Activated CD4-positive, alpha-beta memory T cell treated with anti-CD3 and anti-CD28 coated beads, Interleukin-2, amount 10 ng/mL, durations not matched to agents 7 days and 5 days (primary cell): ENCODE data around the gene CISH. TPM values are rescaled to one million over a fixed set of nuclear protein-coding genes. Genes with fewer than 3 reads are reported as not detected.

Source experiments
- CTCF ChIA-PET: fragments of 350-600 bp; sonication (Branson Sonifier 250); formaldehyde crosslinking; loops from one replicate; lab custom pipeline; 2021; ENCODE audit warnings: antibody characterized with exemption, inconsistent platforms; lab: Charles Lee
- POLR2A ChIA-PET: fragments of 350-600 bp; sonication (Branson Sonifier 250); formaldehyde crosslinking; loops from one replicate; lab custom pipeline; 2021; ENCODE audit warnings: antibody characterized with exemption; lab: Charles Lee
- DNase-seq: peaks from one replicate; pipeline ENCODE4 v3.0.0-alpha.2; 2020
- H3K27ac Mint-ChIP-seq: one replicate; pipeline ENCODE4 v1.8.0; 2021; ENCODE audit warnings: mild to moderate bottlenecking, mixed read lengths
- H3K27me3 Mint-ChIP-seq: one replicate; pipeline ENCODE4 v1.8.0; 2021; ENCODE audit warnings: mixed read lengths
- H3K36me3 Mint-ChIP-seq: one replicate; pipeline ENCODE4 v1.8.0; 2021; ENCODE audit warnings: low read depth, mixed read lengths
- H3K4me1 Mint-ChIP-seq: one replicate; pipeline ENCODE4 v1.8.0; 2021; ENCODE audit warnings: mixed read lengths
- H3K4me3 Mint-ChIP-seq: one replicate; pipeline ENCODE4 v1.8.0; 2021; ENCODE audit warnings: mild to moderate bottlenecking, mixed read lengths
- H3K9me3 Mint-ChIP-seq: one replicate; pipeline ENCODE4 v1.8.0; 2021; ENCODE audit warnings: mixed read lengths
- total RNA-seq, 2 experiments: library from RNA; stranded (reverse); gene quantifications; one replicate each; pipeline ENCODE4 v1.2.3, GENCODE V29; 2021

The CISH gene
- total RNA-seq, 2 experiments from 2014 or later = 328 to 335 TPM

- ChIA-PET CTCF (interaction anchor here (0.9 to 4.0 kb wide), 3 partner anchors 30 to 72 kb away, joined by 3 to 17 read pairs (median 3); no protein-coding TSS in a partner anchor), POLR2A (interaction anchor here (0.8 to 34.1 kb wide), 5 partner anchors 7 to 46 kb away, joined by 5 to 4963 read pairs (median 70); partner anchors contain the start of genes C3orf18 and HEMK1)
- Mint-ChIP-seq H3K9me3 (no peaks in the 10 kb centered on the region), H3K36me3 (peaks cover 80% of the 10 kb centered on the region), H3K27me3 (no peaks in the 10 kb centered on the region), H3K4me1 (peaks cover 89% of the 10 kb centered on the region), H3K27ac (peak overlapping the region; percentile 92), H3K4me3 (peak overlapping the region; percentile 21)
- DNase-seq = no peak
Measured at GRCh38 chr3:50622881-50623280, 11.3 kb upstream of the CISH start.

- Mint-ChIP-seq H3K27me3 (no peaks in the 10 kb centered on the region), H3K36me3 (peaks cover 65% of the 10 kb centered on the region), H3K4me1 (peaks cover 77% of the 10 kb centered on the region), H3K27ac (peak overlapping the region; percentile 90), H3K9me3 (no peaks in the 10 kb centered on the region), H3K4me3 (peak overlapping the region; percentile 77)
- CTCF ChIA-PET = interaction anchor here (1.0 to 21.3 kb wide), 6 partner anchors 11 to 769 kb away, joined by 3 to 854 read pairs (median 6); partner anchors contain the start of genes C3orf18 and HEMK1
- POLR2A ChIA-PET = interaction anchor here (0.6 to 34.1 kb wide), 9 partner anchors 9 to 767 kb away, joined by 3 to 4963 read pairs (median 12); partner anchors contain the start of genes C3orf18, CISH, HEMK1 and MANF
- no peak for DNase-seq
Measured at GRCh38 chr3:50620820-50621219, 9.2 kb upstream of the CISH start.

- H3K9me3 Mint-ChIP-seq = no peaks in the 10 kb centered on the region
- peak overlapping the region; percentile 90 for H3K27ac Mint-ChIP-seq
- H3K4me1 Mint-ChIP-seq = peaks cover 79% of the 10 kb centered on the region
- H3K27me3 Mint-ChIP-seq = no peaks in the 10 kb centered on the region
- H3K4me3 Mint-ChIP-seq = peak overlapping the region; percentile 77
- H3K36me3 Mint-ChIP-seq = peaks cover 63% of the 10 kb centered on the region
- ChIA-PET POLR2A (interaction anchor here (0.6 to 34.1 kb wide), 10 partner anchors 9 to 768 kb away, joined by 3 to 4963 read pairs (median 12); partner anchors contain the start of genes C3orf18, CISH, HEMK1 and MANF), CTCF (interaction anchor here (1.0 to 21.3 kb wide), 9 partner anchors 10 to 769 kb away, joined by 3 to 854 read pairs (median 5); partner anchors contain the start of genes C3orf18 and HEMK1)
- peak; percentile 33 for DNase-seq
Measured at GRCh38 chr3:50620420-50620819, 8.8 kb upstream of the CISH start.

GRCh38 chr3:50617911-50618481 lies 6.4 kb upstream of the CISH start:
- DNase-seq = peak; percentile 52
- Mint-ChIP-seq H3K4me3 (peak overlapping the region; percentile 77), H3K36me3 (peaks cover 55% of the 10 kb centered on the region), H3K9me3 (no peaks in the 10 kb centered on the region), H3K27ac (peak overlapping the region; percentile 90), H3K4me1 (peaks cover 73% of the 10 kb centered on the region), H3K27me3 (no peaks in the 10 kb centered on the region)
- ChIA-PET CTCF (interaction anchor here (0.7 to 21.3 kb wide), 12 partner anchors 9 to 772 kb away, joined by 3 to 854 read pairs (median 3); partner anchors contain the start of genes C3orf18, HEMK1, MANF and RASSF1), POLR2A (interaction anchor here (0.5 to 34.1 kb wide), 14 partner anchors 12 to 772 kb away, joined by 3 to 4963 read pairs (median 4); partner anchors contain the start of genes C3orf18, CYB561D2, HEMK1 and MANF)

DNA sequence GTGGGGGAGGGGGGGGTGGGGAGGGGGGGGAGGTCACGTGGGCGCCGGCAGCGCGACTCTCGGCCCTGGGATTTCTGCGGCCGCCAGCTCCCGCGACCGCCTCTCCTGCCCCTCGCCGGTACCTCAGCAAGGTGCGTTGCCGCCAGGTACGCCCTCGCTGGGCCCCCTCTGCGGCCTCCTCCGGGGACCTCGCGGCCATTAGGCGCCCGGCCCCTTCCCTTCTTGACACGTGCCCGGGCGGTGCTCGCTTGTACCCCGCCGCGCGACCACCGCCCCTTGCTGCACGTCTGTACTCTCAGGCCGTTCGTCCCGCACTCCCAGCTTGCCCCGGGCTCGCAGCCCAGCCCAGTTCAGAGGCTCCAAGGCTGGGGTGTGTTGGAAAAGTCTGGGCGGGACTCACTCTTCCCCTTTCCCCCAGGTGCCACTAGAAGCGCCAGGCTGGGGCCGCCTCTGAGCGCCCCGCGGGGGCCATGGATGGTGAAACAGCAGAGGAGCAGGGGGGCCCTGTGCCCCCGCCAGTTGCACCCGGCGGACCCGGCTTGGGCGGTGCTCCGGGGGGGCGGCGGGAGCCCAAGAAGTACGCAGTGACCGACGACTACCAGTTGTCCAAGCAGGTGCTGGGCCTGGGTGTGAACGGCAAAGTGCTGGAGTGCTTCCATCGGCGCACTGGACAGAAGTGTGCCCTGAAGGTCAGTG lies 5.7 kb upstream of the CISH start, which contains the start of gene MAPKAPK3:
MAPKAPK3 (plus strand) TSS at position 56 of the 696 bp plus-strand sequence; CDS start at position 471, 415 bp downstream.
- peak within 1 kb of the TSS; percentile 90 for H3K27ac Mint-ChIP-seq
- DNase-seq = peak; percentile 46
- peaks cover 68% of the 10 kb centered on the region for H3K4me1 Mint-ChIP-seq
- ChIA-PET POLR2A (interaction anchor here (0.5 to 34.1 kb wide), 22 partner anchors 7 to 773 kb away, joined by 3 to 4963 read pairs (median 5); partner anchors contain the start of genes C3orf18, CYB561D2, HEMK1 and MANF), CTCF (interaction anchor here (1.0 to 21.3 kb wide), 21 partner anchors 10 to 768 kb away, joined by 3 to 854 read pairs (median 5); partner anchors contain the start of genes C3orf18, HEMK1 and MANF)
- no peaks in the 10 kb centered on the region for H3K27me3 Mint-ChIP-seq
- no peaks in the 10 kb centered on the region for H3K9me3 Mint-ChIP-seq
- peaks cover 55% of the 10 kb centered on the region for H3K36me3 Mint-ChIP-seq
- H3K4me3 Mint-ChIP-seq = peak within 1 kb of the TSS; percentile 77

DNA sequence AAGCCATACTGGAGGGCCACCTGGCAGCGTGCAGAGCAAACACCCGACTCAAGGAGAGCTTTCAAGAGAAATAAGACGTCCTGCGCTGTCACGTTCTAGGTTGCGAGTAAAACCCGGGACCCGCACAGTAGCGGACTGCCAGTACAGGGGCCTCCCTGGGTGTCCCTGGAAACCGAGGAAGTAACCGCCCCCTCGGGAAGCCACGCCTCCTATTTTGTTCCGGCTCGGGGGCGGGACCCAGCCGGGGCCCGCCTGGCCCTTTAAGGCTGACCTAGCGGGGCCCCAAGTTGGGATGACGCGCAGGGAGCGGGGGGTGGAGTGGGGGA lies 5.2 kb upstream of the CISH start:
- peaks cover 56% of the 10 kb centered on the region for H3K36me3 Mint-ChIP-seq
- CTCF ChIA-PET = interaction anchor here (0.8 to 21.3 kb wide), 26 partner anchors 10 to 771 kb away, joined by 3 to 854 read pairs (median 5); partner anchors contain the start of genes C3orf18, HEMK1 and MANF
- H3K27me3 Mint-ChIP-seq = no peaks in the 10 kb centered on the region
- DNase-seq = peak; percentile 97
- H3K4me3 Mint-ChIP-seq = peak overlapping the region; percentile 77
- POLR2A ChIA-PET = interaction anchor here (0.6 to 34.1 kb wide), 17 partner anchors 8 to 778 kb away, joined by 3 to 4963 read pairs (median 6); partner anchors contain the start of genes C3orf18, CYB561D2, HEMK1 and MANF
- H3K9me3 Mint-ChIP-seq = no peaks in the 10 kb centered on the region
- peaks cover 62% of the 10 kb centered on the region for H3K4me1 Mint-ChIP-seq
- H3K27ac Mint-ChIP-seq = peak overlapping the region; percentile 87

- Mint-ChIP-seq H3K36me3 (peaks cover 59% of the 10 kb centered on the region), H3K9me3 (no peaks in the 10 kb centered on the region), H3K4me1 (peaks cover 60% of the 10 kb centered on the region), H3K27me3 (no peaks in the 10 kb centered on the region), H3K27ac (peak overlapping the region; percentile 87), H3K4me3 (peak overlapping the region; percentile 77)
- ChIA-PET CTCF (interaction anchor here (0.7 to 21.3 kb wide), 36 partner anchors 10 to 1066 kb away, joined by 3 to 854 read pairs (median 5); partner anchors contain the start of genes C3orf18, DOCK3, HEMK1 and MANF), POLR2A (interaction anchor here (0.6 to 34.1 kb wide), 21 partner anchors 8 to 778 kb away, joined by 3 to 4963 read pairs (median 5); partner anchors contain the start of genes C3orf18, CYB561D2, HEMK1 and MANF)
- peak; percentile 86 for DNase-seq
Measured at GRCh38 chr3:50616003-50616769, 4.6 kb upstream of the CISH start.

- Mint-ChIP-seq H3K9me3 (no peaks in the 10 kb centered on the region), H3K4me3 (peak overlapping the region; percentile 77), H3K27ac (peak overlapping the region; percentile 87), H3K27me3 (no peaks in the 10 kb centered on the region), H3K36me3 (peaks cover 59% of the 10 kb centered on the region), H3K4me1 (peaks cover 50% of the 10 kb centered on the region)
- ChIA-PET CTCF (interaction anchor here (0.6 to 21.3 kb wide), 23 partner anchors 11 to 1067 kb away, joined by 3 to 854 read pairs (median 6); partner anchors contain the start of genes C3orf18, DOCK3, HEMK1 and MANF), POLR2A (interaction anchor here (1.1 to 34.1 kb wide), 9 partner anchors 9 to 779 kb away, joined by 3 to 4963 read pairs (median 10); partner anchors contain the start of genes C3orf18, HEMK1 and MANF)
- DNase-seq = no peak
Measured at GRCh38 chr3:50615190-50615589, 3.6 kb upstream of the CISH start.

- H3K9me3 Mint-ChIP-seq = no peaks in the 10 kb centered on the region
- peak overlapping the region; percentile 99 for H3K27ac Mint-ChIP-seq
- no peak for DNase-seq
- ChIA-PET POLR2A (interaction anchor here (0.6 to 34.1 kb wide), 20 partner anchors 9 to 1074 kb away, joined by 3 to 4963 read pairs (median 4); partner anchors contain the start of genes C3orf18, DOCK3, HEMK1 and MANF), CTCF (interaction anchor here (0.6 to 21.3 kb wide), 13 partner anchors 11 to 772 kb away, joined by 3 to 854 read pairs (median 4); partner anchors contain the start of genes C3orf18, CYB561D2, HEMK1 and MANF)
- peak overlapping the region; percentile 98 for H3K4me3 Mint-ChIP-seq
- no peaks in the 10 kb centered on the region for H3K27me3 Mint-ChIP-seq
- H3K4me1 Mint-ChIP-seq = peaks cover 32% of the 10 kb centered on the region
- peaks cover 62% of the 10 kb centered on the region for H3K36me3 Mint-ChIP-seq
Measured at GRCh38 chr3:50612970-50613846, 1.6 kb upstream of the CISH start.

DNA sequence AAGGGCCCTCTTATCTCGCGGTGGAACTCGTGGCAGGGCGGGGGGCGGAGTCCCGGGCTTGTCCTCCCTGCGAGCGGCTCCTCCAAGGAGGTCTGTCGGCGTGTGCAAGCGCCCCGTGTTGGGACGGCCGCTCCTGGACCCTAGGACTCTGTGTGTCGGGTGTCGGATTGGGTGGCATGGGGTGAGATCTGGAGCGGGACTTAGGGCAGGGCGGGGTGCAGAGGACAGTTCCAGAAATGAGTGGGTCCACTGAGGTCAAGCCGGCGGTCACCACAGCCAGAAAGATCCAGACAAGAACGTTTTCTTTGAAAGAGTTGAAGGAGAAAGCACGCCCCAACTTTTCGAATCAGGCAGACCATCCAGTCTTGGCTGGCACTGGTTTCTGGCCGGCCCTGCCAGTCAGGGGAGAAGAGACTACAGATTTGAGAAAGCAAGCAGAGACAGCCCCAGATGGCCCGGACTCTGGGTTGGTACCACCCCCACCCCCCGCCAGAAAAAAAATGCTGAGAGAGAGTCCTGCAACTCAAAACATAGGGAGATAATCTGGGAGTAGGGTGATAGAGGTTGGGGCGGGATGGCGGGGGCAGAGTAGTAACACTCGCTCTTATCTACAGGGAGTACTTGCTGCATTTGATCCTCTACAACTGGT lies 784 bp upstream of the CISH start:
- ChIA-PET POLR2A (interaction anchor here (0.9 to 34.1 kb wide), 21 partner anchors 8 to 1272 kb away, joined by 3 to 4963 read pairs (median 5); partner anchors contain the start of genes C3orf18, CYB561D2, DCAF1 and DOCK3), CTCF (interaction anchor here (0.7 to 21.3 kb wide), 13 partner anchors 10 to 778 kb away, joined by 3 to 854 read pairs (median 4); partner anchors contain the start of genes C3orf18, CYB561D2, HEMK1 and NPRL2)
- Mint-ChIP-seq H3K4me3 (peak overlapping the region; percentile 98), H3K36me3 (peaks cover 68% of the 10 kb centered on the region), H3K9me3 (no peaks in the 10 kb centered on the region), H3K27me3 (no peaks in the 10 kb centered on the region), H3K4me1 (peaks cover 32% of the 10 kb centered on the region), H3K27ac (peak overlapping the region; percentile 99)
- no peak for DNase-seq
